Activated CD4-positive, alpha-beta T cell treated with anti-CD3 and anti-CD28 coated beads, Interleukin-2, amount 10 ng/mL, durations not matched to agents 24 days and 14 days (primary cell): ENCODE results near the gene STK4. TPM values are rescaled to one million over a fixed set of nuclear protein-coding genes. Genes with fewer than 3 reads are reported as not detected.
"Not testable (repeated sequence)": the region's sequence is repeated elsewhere in the genome, so short reads cannot be mapped to it uniquely, and the experiment has no call there.

ENCODE experiments used
- DNase-seq: peaks from one replicate; pipeline ENCODE4 v3.0.0; 2022
- H3K27ac Mint-ChIP-seq: one replicate; pipeline ENCODE4 v1.8.0; 2022; ENCODE audit warnings: mild to moderate bottlenecking, mixed read lengths
- H3K27me3 Mint-ChIP-seq: one replicate; pipeline ENCODE4 v1.8.0; 2022; ENCODE audit warnings: mixed read lengths
- H3K36me3 Mint-ChIP-seq: one replicate; pipeline ENCODE4 v1.8.0; 2022; ENCODE audit warnings: low read depth, mild to moderate bottlenecking, mixed read lengths
- H3K4me1 Mint-ChIP-seq: one replicate; pipeline ENCODE4 v1.8.0; 2021; ENCODE audit warnings: mixed read lengths
- H3K4me3 Mint-ChIP-seq: one replicate; pipeline ENCODE4 v1.8.0; 2022; ENCODE audit warnings: mild to moderate bottlenecking, moderate library complexity, mixed read lengths
- H3K9me3 Mint-ChIP-seq: one replicate; pipeline ENCODE4 v1.8.0; 2021; ENCODE audit warnings: mixed read lengths
- intact Hi-C: fragments of 100-400 bp; cut with micrococcal nuclease; formaldehyde crosslinking; loops from one replicate; pipeline ENCODE4 v1.15.1; 2023
- total RNA-seq: library from RNA; stranded (reverse); gene quantifications from 2 replicates; pipeline ENCODE4 v1.2.3, GENCODE V29; 2022

Gene STK4
- total RNA-seq, 1 donor from 2014 or later, result 143 TPM

GRCh38 chr20:45051204-45052060, 85.1 kb downstream of the STK4 start:
- Mint-ChIP-seq H3K4me1 (peaks cover 57% of the 10 kb centered on the region), H3K36me3 (peaks cover 46% of the 10 kb centered on the region), H3K27ac (peak overlapping the region; percentile 35), H3K4me3 (peak overlapping the region; percentile 26), H3K27me3 (no peaks in the 10 kb centered on the region), H3K9me3 (no peaks in the 10 kb centered on the region)
- intact Hi-C loops, result loop anchor here (2.0 kb wide), 1 partner anchor 13 kb away; no protein-coding TSS in a partner anchor
- DNase-seq, result no peak

GRCh38 chr20:45052698-45053429, 86.6 kb downstream of the STK4 start:
- peak; percentile 74 for DNase-seq
- Mint-ChIP-seq H3K9me3 (no peaks in the 10 kb centered on the region), H3K4me1 (peaks cover 57% of the 10 kb centered on the region)

GRCh38 chr20:45053430-45054351, 87.4 kb downstream of the STK4 start:
- peaks cover 59% of the 10 kb centered on the region for H3K4me1 Mint-ChIP-seq
- H3K27ac Mint-ChIP-seq, result peak overlapping the region; percentile 85
- DNase-seq, result no peak
- no peaks in the 10 kb centered on the region for H3K27me3 Mint-ChIP-seq
- intact Hi-C loops, result no loop called here
- H3K36me3 Mint-ChIP-seq, result peaks cover 45% of the 10 kb centered on the region
- H3K9me3 Mint-ChIP-seq, result no peaks in the 10 kb centered on the region
- peak overlapping the region; percentile 45 for H3K4me3 Mint-ChIP-seq

More at GRCh38 chr20:45052698-45053429, 86.6 kb downstream of the STK4 start:
- intact Hi-C loops, result no loop called here
- peaks cover 46% of the 10 kb centered on the region for H3K36me3 Mint-ChIP-seq
- H3K4me3 Mint-ChIP-seq, result peak overlapping the region; percentile 45
- H3K27me3 Mint-ChIP-seq, result no peaks in the 10 kb centered on the region
- H3K27ac Mint-ChIP-seq, result peak overlapping the region; percentile 85

GRCh38 chr20:45055056-45055455, 88.7 kb downstream of the STK4 start:
- Mint-ChIP-seq H3K36me3 (peaks cover 44% of the 10 kb centered on the region), H3K27me3 (no peaks in the 10 kb centered on the region), H3K9me3 (no peaks in the 10 kb centered on the region), H3K27ac (no peak overlapping the region), H3K4me1 (peaks cover 49% of the 10 kb centered on the region), H3K4me3 (no peak overlapping the region)
- no peak for DNase-seq
- intact Hi-C loops, result no loop called here

GRCh38 chr20:45056473-45057173, 90.3 kb downstream of the STK4 start:
- peaks cover 50% of the 10 kb centered on the region for H3K4me1 Mint-ChIP-seq
- no peak overlapping the region for H3K27ac Mint-ChIP-seq
- intact Hi-C loops, result no loop called here
- no peaks in the 10 kb centered on the region for H3K9me3 Mint-ChIP-seq
- no peak for DNase-seq
- peaks cover 46% of the 10 kb centered on the region for H3K36me3 Mint-ChIP-seq
- H3K27me3 Mint-ChIP-seq, result no peaks in the 10 kb centered on the region
- H3K4me3 Mint-ChIP-seq, result no peak overlapping the region

GRCh38 chr20:45058168-45058850, 92.0 kb downstream of the STK4 start:
- H3K27me3 Mint-ChIP-seq, result no peaks in the 10 kb centered on the region
- H3K27ac Mint-ChIP-seq, result peak overlapping the region; percentile 37
- no peak overlapping the region for H3K4me3 Mint-ChIP-seq
- peaks cover 34% of the 10 kb centered on the region for H3K4me1 Mint-ChIP-seq
- H3K9me3 Mint-ChIP-seq, result no peaks in the 10 kb centered on the region
- H3K36me3 Mint-ChIP-seq, result peaks cover 46% of the 10 kb centered on the region
- no peak for DNase-seq
- intact Hi-C loops, result no loop called here

GRCh38 chr20:45059022-45059728, 92.9 kb downstream of the STK4 start:
- no peak for DNase-seq
- Mint-ChIP-seq H3K4me3 (no peak overlapping the region), H3K27me3 (no peaks in the 10 kb centered on the region), H3K9me3 (no peaks in the 10 kb centered on the region), H3K36me3 (peaks cover 41% of the 10 kb centered on the region), H3K27ac (peak overlapping the region; percentile 65), H3K4me1 (peaks cover 30% of the 10 kb centered on the region)
- intact Hi-C loops, result no loop called here

GRCh38 chr20:45060294-45060693, 94.0 kb downstream of the STK4 start:
- no peak for DNase-seq
- Mint-ChIP-seq H3K27me3 (no peaks in the 10 kb centered on the region), H3K4me3 (no peak overlapping the region), H3K9me3 (no peaks in the 10 kb centered on the region), H3K4me1 (peaks cover 35% of the 10 kb centered on the region), H3K36me3 (peaks cover 44% of the 10 kb centered on the region), H3K27ac (no peak overlapping the region)
- intact Hi-C loops, result no loop called here

GRCh38 chr20:45061244-45061643, 94.9 kb downstream of the STK4 start:
- DNase-seq, result no peak
- peaks cover 40% of the 10 kb centered on the region for H3K36me3 Mint-ChIP-seq
- no peaks in the 10 kb centered on the region for H3K27me3 Mint-ChIP-seq
- no peak overlapping the region for H3K27ac Mint-ChIP-seq
- H3K9me3 Mint-ChIP-seq, result no peaks in the 10 kb centered on the region
- H3K4me3 Mint-ChIP-seq, result no peak overlapping the region
- intact Hi-C loops, result no loop called here
- peaks cover 34% of the 10 kb centered on the region for H3K4me1 Mint-ChIP-seq

GRCh38 chr20:45063107-45063506, 96.8 kb downstream of the STK4 start:
- Mint-ChIP-seq H3K27ac (peak overlapping the region; percentile 22), H3K4me1 (peaks cover 38% of the 10 kb centered on the region), H3K36me3 (peaks cover 49% of the 10 kb centered on the region)
- DNase-seq, H3K27me3 Mint-ChIP-seq, H3K4me3 Mint-ChIP-seq, H3K9me3 Mint-ChIP-seq, intact Hi-C loops: not testable (repeated sequence)

GRCh38 chr20:45064812-45065211, 98.5 kb downstream of the STK4 start:
- DNase-seq, result no peak
- no peaks in the 10 kb centered on the region for H3K27me3 Mint-ChIP-seq
- no peaks in the 10 kb centered on the region for H3K9me3 Mint-ChIP-seq
- intact Hi-C loops, result loop anchor here (2.0 kb wide), 1 partner anchor 14 kb away; no protein-coding TSS in a partner anchor
- H3K4me1 Mint-ChIP-seq, result peaks cover 30% of the 10 kb centered on the region
- peaks cover 51% of the 10 kb centered on the region for H3K36me3 Mint-ChIP-seq
- peak overlapping the region; percentile 35 for H3K27ac Mint-ChIP-seq
- H3K4me3 Mint-ChIP-seq, result no peak overlapping the region

- DNase-seq, result no peak
- H3K27ac Mint-ChIP-seq, result no peak overlapping the region
- no peak overlapping the region for H3K4me3 Mint-ChIP-seq
- intact Hi-C loops, result no loop called here
- peaks cover 27% of the 10 kb centered on the region for H3K4me1 Mint-ChIP-seq
- H3K27me3 Mint-ChIP-seq, result no peaks in the 10 kb centered on the region
- peaks cover 57% of the 10 kb centered on the region for H3K36me3 Mint-ChIP-seq
- H3K9me3 Mint-ChIP-seq, result no peaks in the 10 kb centered on the region
Observed at GRCh38 chr20:45066372-45066771, 100.1 kb downstream of the STK4 start.
